AG04449 (cell line): ENCODE measurements around the gene MDC1.
A peak's percentile ranks its signal among the peaks of the same experiment; 100 is the strongest.
"Not testable (repeated sequence)": the region's sequence is repeated elsewhere in the genome, so short reads cannot be mapped to it uniquely, and the experiment has no call there.

ENCODE experiments used
- CTCF ChIA-PET: fragments of 350-600 bp; formaldehyde crosslinking; extraction: SDS; loops from one replicate; lab custom pipeline; 2021; ENCODE audit warnings: antibody characterized with exemption; lab: Yijun Ruan, JAX
- POLR2A ChIA-PET: fragments of 400-600, 350-600 bp; formaldehyde crosslinking; extraction: SDS; loops from one replicate; lab custom pipeline; 2020; ENCODE audit warnings: antibody characterized with exemption, inconsistent platforms; lab: Yijun Ruan, JAX
- DNase-seq: peaks from one replicate; pipeline ENCODE4 v3.0.0-alpha.2; 2010; ENCODE audit warnings: low read depth, low spot score
- H3K4me3 ChIP-seq: 2 replicates; pipeline ENCODE4 v1.5.1; 2011; ENCODE audit warnings: low read depth, mild to moderate bottlenecking, control low read depth, low read length
- CTCF ChIP-seq: IDR thresholded peaks from one replicate; pipeline ENCODE4 v1.5.1; 2011; ENCODE audit warnings: mild to moderate bottlenecking, moderate library complexity, low read length, control low read depth, inconsistent platforms; ENCODE audit not compliant: insufficient read depth; ENCODE audit errors: missing control alignments

MDC1 gene

GRCh38 chr6:30763155-30763617, 46.1 kb upstream of the MDC1 start:
- H3K4me3 ChIP-seq = no peak overlapping the region
- no peak for DNase-seq
- ChIA-PET POLR2A (interaction anchor here (1.5 to 2.0 kb wide), 3 partner anchors 11 to 21 kb away, joined by 9 to 11 read pairs (median 9); partner anchors contain the start of genes FLOT1 and IER3), CTCF (interaction anchor here (1.1 to 1.9 kb wide), 2 partner anchors 24 to 151 kb away, joined by 3 to 4 read pairs; partner anchors contain the start of gene VARS2)
- TF ChIP-seq CTCF = no peak

GRCh38 chr6:30761791-30762429, 44.8 kb upstream of the MDC1 start:
- no peak for TF ChIP-seq CTCF
- no peak for DNase-seq
- POLR2A ChIA-PET = interaction anchor here (0.6 to 1.0 kb wide), 2 partner anchors 18 to 20 kb away, joined by 3 to 4 read pairs; partner anchors contain the start of gene IER3
- CTCF ChIA-PET = interaction anchor here (0.9 to 1.7 kb wide), 2 partner anchors 20 to 40 kb away, joined by 4 to 5 read pairs; no protein-coding TSS in a partner anchor
- no peak overlapping the region for H3K4me3 ChIP-seq

GRCh38 chr6:30760549-30760948, 43.5 kb upstream of the MDC1 start:
- no peak for TF ChIP-seq CTCF
- ChIA-PET CTCF (interaction anchor here (1.7 kb wide), 1 partner anchor 22 kb away, joined by 5 read pairs; no protein-coding TSS in a partner anchor), POLR2A (no interaction called here)
- no peak overlapping the region for H3K4me3 ChIP-seq
- no peak for DNase-seq

GRCh38 chr6:30759575-30760239, 42.6 kb upstream of the MDC1 start:
- ChIA-PET CTCF (interaction anchor here (0.7 to 3.1 kb wide), 3 partner anchors 9 to 62 kb away, joined by 3 to 19 read pairs (median 5); no protein-coding TSS in a partner anchor), POLR2A (interaction anchor here (0.6 to 1.5 kb wide), 7 partner anchors 10 to 39 kb away, joined by 3 to 16 read pairs (median 6); partner anchors contain the start of gene IER3)
- no peak overlapping the region for H3K4me3 ChIP-seq
- peak; percentile 98 for DNase-seq
- TF ChIP-seq CTCF = no peak

GRCh38 chr6:30757261-30757904, 40.3 kb upstream of the MDC1 start:
- no peak for DNase-seq
- ChIA-PET CTCF (interaction anchor here (1.0 to 3.1 kb wide), 2 partner anchors 19 to 64 kb away, joined by 3 to 19 read pairs; no protein-coding TSS in a partner anchor), POLR2A (interaction anchor here (1.0 kb wide), 1 partner anchor 13 kb away, joined by 3 read pairs; the partner anchor contains the start of gene IER3)
- H3K4me3 ChIP-seq = no peak overlapping the region
- no peak for TF ChIP-seq CTCF

GRCh38 chr6:30756405-30757003, 39.4 kb upstream of the MDC1 start:
- ChIA-PET POLR2A (interaction anchor here (2.8 kb wide), 1 partner anchor 12 kb away, joined by 14 read pairs; the partner anchor contains the start of gene IER3), CTCF (interaction anchor here (0.5 to 3.1 kb wide), 4 partner anchors 11 to 66 kb away, joined by 3 to 19 read pairs (median 3); no protein-coding TSS in a partner anchor)

More at GRCh38 chr6:30756405-30757003, 39.4 kb upstream of the MDC1 start:
- not testable (repeated sequence) for DNase-seq, H3K4me3 ChIP-seq
